Activated naive CD4-positive, alpha-beta T cell treated with anti-CD3 and anti-CD28 coated beads, Interleukin-2, amount 50 U/mL, for 72 hours (primary cell): ENCODE data around the gene ASTN2. TPM values are rescaled to one million over a fixed set of nuclear protein-coding genes. Genes with fewer than 3 reads are reported as not detected.

Experiments used
- ATAC-seq, 2 donors: fragments of 150-1000 bp; cut with Tn5 transposase; 2 replicates each; pipeline ENCODE4 v1.10.0; 2021; ENCODE audit warnings: mild to moderate bottlenecking in 2 of 2, moderate library complexity in 2 of 2
- DNase-seq, 2 donors: peaks; one replicate each; pipeline ENCODE4 v3.0.0; 2021 to 2022; ENCODE audit warnings: low spot score in 2 of 2
- H3K27ac Mint-ChIP-seq, 2 donors: one replicate each; pipeline ENCODE4 v1.8.0; 2022; ENCODE audit warnings: mild to moderate bottlenecking in 2 of 2, mixed read lengths in 2 of 2
- H3K36me3 Mint-ChIP-seq, 2 donors: one replicate each; pipeline ENCODE4 v1.8.0; 2022; ENCODE audit warnings: mixed read lengths in 2 of 2
- H3K9me3 Mint-ChIP-seq, 2 donors: one replicate each; pipeline ENCODE4 v1.8.0; 2022; ENCODE audit warnings: mixed read lengths in 2 of 2
- total RNA-seq, 2 donors: library from RNA; stranded (reverse); gene quantifications; one replicate each; pipeline ENCODE4 v1.2.3, GENCODE V29; 2022

The ASTN2 gene, protein sequence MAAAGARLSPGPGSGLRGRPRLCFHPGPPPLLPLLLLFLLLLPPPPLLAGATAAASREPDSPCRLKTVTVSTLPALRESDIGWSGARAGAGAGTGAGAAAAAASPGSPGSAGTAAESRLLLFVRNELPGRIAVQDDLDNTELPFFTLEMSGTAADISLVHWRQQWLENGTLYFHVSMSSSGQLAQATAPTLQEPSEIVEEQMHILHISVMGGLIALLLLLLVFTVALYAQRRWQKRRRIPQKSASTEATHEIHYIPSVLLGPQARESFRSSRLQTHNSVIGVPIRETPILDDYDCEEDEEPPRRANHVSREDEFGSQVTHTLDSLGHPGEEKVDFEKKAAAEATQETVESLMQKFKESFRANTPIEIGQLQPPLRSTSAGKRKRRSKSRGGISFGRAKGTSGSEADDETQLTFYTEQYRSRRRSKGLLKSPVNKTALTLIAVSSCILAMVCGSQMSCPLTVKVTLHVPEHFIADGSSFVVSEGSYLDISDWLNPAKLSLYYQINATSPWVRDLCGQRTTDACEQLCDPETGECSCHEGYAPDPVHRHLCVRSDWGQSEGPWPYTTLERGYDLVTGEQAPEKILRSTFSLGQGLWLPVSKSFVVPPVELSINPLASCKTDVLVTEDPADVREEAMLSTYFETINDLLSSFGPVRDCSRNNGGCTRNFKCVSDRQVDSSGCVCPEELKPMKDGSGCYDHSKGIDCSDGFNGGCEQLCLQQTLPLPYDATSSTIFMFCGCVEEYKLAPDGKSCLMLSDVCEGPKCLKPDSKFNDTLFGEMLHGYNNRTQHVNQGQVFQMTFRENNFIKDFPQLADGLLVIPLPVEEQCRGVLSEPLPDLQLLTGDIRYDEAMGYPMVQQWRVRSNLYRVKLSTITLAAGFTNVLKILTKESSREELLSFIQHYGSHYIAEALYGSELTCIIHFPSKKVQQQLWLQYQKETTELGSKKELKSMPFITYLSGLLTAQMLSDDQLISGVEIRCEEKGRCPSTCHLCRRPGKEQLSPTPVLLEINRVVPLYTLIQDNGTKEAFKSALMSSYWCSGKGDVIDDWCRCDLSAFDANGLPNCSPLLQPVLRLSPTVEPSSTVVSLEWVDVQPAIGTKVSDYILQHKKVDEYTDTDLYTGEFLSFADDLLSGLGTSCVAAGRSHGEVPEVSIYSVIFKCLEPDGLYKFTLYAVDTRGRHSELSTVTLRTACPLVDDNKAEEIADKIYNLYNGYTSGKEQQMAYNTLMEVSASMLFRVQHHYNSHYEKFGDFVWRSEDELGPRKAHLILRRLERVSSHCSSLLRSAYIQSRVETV (N-terminal part only)
- 1 to 10 TPM; 4.5 to 5.4 TPM for total RNA-seq

GRCh38 chr9:117414906-117415331 is at the start of gene ASTN2:
Gene ASTN2, minus strand, starts transcription at chr9:117415057. Its CDS starts 119 bp downstream, at chr9:117414938.
- Mint-ChIP-seq H3K27ac (no peak within 1 kb of the TSS), H3K9me3 (peaks cover 2% of the 10 kb centered on the region in 2 donors), H3K36me3 (peaks cover 5 to 10% of the 10 kb centered on the region in 2 donors)
- ATAC-seq, result peak in 1 of 2 donors; percentile 28
- DNase-seq, result no peak

GRCh38 chr9:117462861-117463260 is 48.0 kb upstream of the ASTN2 start:
- DNase-seq, result no peak
- no peak for ATAC-seq
- Mint-ChIP-seq H3K27ac (no peak overlapping the region), H3K9me3 (peaks cover 0 to 6% of the 10 kb centered on the region in 2 donors), H3K36me3 (no peaks in the 10 kb centered on the region)

- no peak overlapping the region for H3K27ac Mint-ChIP-seq
- DNase-seq (no peak), ATAC-seq (no peak)
- H3K36me3 Mint-ChIP-seq, result no peaks in the 10 kb centered on the region
- peaks cover 0 to 6% of the 10 kb centered on the region in 2 donors for H3K9me3 Mint-ChIP-seq
Measured at GRCh38 chr9:117461386-117461785, 46.5 kb upstream of the ASTN2 start.

- Mint-ChIP-seq H3K9me3 (peaks cover 3 to 6% of the 10 kb centered on the region in 2 donors), H3K36me3 (no peaks in the 10 kb centered on the region), H3K27ac (no peak overlapping the region)
- no peak for ATAC-seq
- no peak for DNase-seq
Measured at GRCh38 chr9:117460743-117461142, 45.9 kb upstream of the ASTN2 start.

GRCh38 chr9:117459913-117460312 is 45.1 kb upstream of the ASTN2 start:
- Mint-ChIP-seq H3K9me3 (peaks cover 3 to 6% of the 10 kb centered on the region in 2 donors), H3K36me3 (no peaks in the 10 kb centered on the region), H3K27ac (no peak overlapping the region)
- DNase-seq, result no peak
- ATAC-seq, result no peak

DNA sequence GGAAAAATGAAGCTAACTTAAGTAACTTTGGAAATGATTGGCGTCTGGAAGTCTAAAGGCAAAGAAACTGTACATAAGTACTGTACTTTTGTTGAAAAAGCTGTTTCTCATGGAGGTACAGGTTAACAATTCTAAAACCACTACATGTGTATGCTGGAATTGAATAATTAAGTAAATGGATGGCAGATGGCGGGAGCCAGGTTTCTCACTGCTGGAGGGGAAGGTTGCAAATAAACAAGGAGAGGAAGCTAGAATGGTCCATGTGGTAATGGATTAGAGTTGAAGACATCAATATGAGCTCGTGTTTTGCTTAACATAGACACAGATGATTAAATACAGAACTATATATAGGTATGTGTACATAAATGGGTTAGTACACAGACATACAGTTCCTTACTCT is 43.2 kb upstream of the ASTN2 start:
- Mint-ChIP-seq H3K9me3 (peaks cover 0 to 3% of the 10 kb centered on the region in 2 donors), H3K36me3 (no peaks in the 10 kb centered on the region), H3K27ac (no peak overlapping the region)
- DNase-seq (no peak), ATAC-seq (no peak)

DNA sequence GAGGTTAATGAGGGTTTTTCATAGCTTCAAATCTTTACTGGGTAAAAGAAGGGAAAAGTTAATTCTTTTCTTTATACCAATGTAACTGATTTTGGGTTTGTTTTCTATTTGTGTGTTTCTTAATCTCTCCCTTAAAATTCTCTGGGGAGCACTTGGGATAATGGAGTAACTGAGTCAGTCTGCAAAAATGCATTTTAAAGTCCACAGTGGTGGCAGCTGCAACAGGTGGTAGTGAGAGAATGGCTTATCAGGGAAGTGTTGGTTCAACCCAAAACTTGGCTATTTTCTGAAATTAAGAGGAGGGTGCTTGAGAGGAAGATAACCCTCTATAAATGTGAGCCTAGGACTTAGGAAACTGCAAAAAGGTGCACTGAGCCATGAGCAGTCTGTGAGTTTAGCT is 39.9 kb upstream of the ASTN2 start:
- H3K36me3 Mint-ChIP-seq, result no peaks in the 10 kb centered on the region
- H3K27ac Mint-ChIP-seq, result no peak overlapping the region
- peaks cover 0 to 3% of the 10 kb centered on the region in 2 donors for H3K9me3 Mint-ChIP-seq
- ATAC-seq, result no peak
- DNase-seq, result no peak

DNA sequence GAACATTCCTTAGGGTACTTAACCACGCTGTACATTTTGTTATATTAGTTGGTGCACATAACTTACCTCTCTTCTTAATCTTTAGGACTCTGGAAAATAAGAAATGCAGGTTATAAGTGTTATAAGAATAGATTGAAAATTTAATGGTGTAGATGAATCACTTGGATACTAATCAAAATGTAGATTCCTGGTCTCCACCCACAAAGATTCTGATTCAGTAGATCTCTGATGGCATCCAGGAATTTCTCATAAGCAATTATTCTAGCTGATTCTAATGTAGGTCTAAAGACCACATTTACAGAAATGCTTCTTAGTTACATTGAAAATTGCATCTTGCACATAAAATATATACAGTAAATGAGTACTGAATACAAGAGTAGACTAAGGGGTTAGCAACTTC is 38.9 kb upstream of the ASTN2 start:
- DNase-seq (no peak), ATAC-seq (no peak)
- H3K9me3 Mint-ChIP-seq, result peaks cover 0 to 3% of the 10 kb centered on the region in 2 donors
- H3K27ac Mint-ChIP-seq, result no peak overlapping the region
- H3K36me3 Mint-ChIP-seq, result no peaks in the 10 kb centered on the region

DNA sequence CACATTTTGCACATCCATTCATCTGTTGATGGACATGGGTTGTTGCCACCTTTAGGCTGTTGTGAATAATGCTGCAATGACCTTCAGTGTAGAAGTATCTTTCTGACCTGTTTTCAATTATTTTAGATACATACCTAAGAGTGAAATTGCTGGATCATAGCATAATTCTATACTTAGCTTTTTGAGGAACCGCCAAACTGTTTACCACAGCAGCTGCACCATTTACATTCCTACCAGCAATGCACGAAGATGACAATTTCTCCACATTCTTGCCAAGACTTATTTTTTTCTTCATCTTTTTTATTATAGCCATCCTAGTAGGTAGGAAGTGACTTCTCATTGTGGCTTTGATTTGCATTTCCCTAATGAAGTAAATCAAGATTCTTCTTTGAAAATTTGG is 36.5 kb upstream of the ASTN2 start:
- no peak for DNase-seq
- Mint-ChIP-seq H3K9me3 (peaks cover 0 to 3% of the 10 kb centered on the region in 2 donors), H3K36me3 (no peaks in the 10 kb centered on the region), H3K27ac (no peak overlapping the region)
- no peak for ATAC-seq

- H3K36me3 Mint-ChIP-seq, result no peaks in the 10 kb centered on the region
- peaks cover 0 to 6% of the 10 kb centered on the region in 2 donors for H3K9me3 Mint-ChIP-seq
- no peak for ATAC-seq
- no peak overlapping the region for H3K27ac Mint-ChIP-seq
- DNase-seq, result no peak
Measured at GRCh38 chr9:117448066-117448465, 33.2 kb upstream of the ASTN2 start.

GRCh38 chr9:117445631-117446030 is 30.8 kb upstream of the ASTN2 start:
- no peak for ATAC-seq

DNA sequence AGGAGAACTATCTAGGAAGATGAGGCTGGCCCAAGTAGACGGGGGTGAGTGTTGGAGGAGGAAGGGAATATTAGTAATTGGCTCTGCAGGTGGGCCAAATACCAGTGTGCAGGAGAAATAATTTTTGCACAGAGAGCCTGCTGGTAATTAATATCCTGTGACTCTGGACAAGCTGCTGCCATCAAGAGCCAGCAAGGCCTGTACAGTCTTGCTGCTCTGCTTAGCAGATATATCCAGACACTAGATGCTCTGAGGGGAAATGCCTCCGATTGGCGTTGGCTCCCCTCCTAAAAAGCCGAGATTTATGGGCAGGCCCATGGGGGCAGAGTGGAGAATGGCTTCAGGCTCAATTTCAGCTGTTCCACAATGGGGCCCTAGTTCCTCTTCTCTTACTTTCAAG is 29.6 kb upstream of the ASTN2 start:
- H3K36me3 Mint-ChIP-seq, result no peaks in the 10 kb centered on the region
- H3K27ac Mint-ChIP-seq, result no peak overlapping the region
- ATAC-seq, result no peak

More at GRCh38 chr9:117445631-117446030, 30.8 kb upstream of the ASTN2 start:
- DNase-seq, result no peak
- Mint-ChIP-seq H3K36me3 (no peaks in the 10 kb centered on the region), H3K27ac (no peak overlapping the region), H3K9me3 (peaks cover 0 to 6% of the 10 kb centered on the region in 2 donors)

DNA sequence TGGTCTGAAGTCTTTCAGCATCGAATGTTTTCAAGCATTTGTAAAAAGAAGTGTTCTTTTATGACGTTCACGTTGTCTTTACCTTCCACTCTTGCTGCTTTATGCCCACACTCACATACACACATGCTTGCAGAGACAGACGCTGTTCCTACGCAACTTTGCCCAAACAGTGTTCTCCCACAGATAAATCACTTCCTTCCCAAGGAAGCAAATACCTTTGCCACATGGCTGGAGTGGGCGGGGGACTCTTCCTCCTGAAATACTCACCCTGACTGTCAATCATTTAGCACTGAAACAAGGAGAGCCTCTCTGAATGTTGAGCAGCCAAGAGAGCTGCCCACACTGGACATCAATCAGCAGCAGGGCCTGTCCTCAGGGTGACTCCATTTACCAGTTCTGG is 22.4 kb upstream of the ASTN2 start:
- no peak for ATAC-seq
- no peak overlapping the region for H3K27ac Mint-ChIP-seq
- H3K36me3 Mint-ChIP-seq, result peaks cover 0 to 5% of the 10 kb centered on the region in 2 donors
- peaks cover 0 to 4% of the 10 kb centered on the region in 2 donors for H3K9me3 Mint-ChIP-seq
- no peak for DNase-seq

More for the DNA sequence above, 29.6 kb upstream of the ASTN2 start:
- peaks cover 0 to 6% of the 10 kb centered on the region in 2 donors for H3K9me3 Mint-ChIP-seq
- DNase-seq, result no peak

DNA sequence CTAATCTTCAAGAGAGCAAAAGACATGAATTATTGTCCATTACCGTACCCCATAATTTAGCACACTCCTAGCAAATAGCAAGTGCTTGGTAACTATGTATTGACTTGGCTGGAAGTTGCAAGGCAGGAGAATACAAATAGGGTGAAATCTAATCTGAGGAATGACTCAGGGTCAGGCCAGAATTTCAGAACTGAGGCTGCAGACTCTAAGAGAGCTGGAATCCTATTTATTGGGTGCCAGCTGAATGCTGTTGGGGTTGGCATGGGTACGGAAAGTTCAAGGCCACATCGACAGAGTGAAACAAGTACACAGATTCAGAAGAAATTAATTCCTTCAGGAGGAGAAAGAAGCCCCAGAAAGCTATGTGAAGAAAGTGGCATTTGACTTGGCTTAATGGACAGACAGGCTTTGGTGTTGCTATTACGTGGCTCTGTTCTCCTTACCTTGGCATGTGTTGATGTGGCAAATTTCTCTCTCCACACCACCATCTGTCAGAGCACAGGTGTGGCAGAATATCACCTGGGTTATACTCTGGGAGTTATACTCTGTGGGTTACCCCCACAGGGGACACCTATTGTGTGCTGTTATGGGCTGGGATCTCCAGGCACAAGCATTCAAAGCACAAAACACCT is 20.9 kb upstream of the ASTN2 start:
- no peak for ATAC-seq
- Mint-ChIP-seq H3K9me3 (peaks cover 0 to 11% of the 10 kb centered on the region in 2 donors), H3K36me3 (peaks cover 0 to 5% of the 10 kb centered on the region in 2 donors), H3K27ac (no peak overlapping the region)
- DNase-seq, result no peak

DNA sequence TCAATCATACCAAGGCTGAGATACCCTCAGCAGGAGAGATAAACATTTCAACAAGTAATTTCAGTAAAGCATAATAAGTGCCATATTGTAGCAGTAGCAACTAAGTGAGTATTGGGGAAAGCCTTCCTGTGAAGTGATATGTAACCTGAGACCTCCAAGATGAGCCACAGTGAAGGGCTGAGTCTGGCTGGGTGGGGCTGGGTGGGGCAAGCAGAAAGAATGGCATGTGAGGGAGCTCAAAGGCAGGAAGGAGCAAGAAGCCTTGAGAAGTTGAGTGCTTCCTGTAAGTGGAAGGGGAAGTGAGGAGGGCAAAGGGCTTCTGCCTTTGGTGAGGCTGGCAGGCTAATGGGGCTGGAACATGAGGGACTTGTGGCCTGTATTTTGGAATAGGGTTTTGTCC is 19.7 kb upstream of the ASTN2 start:
- Mint-ChIP-seq H3K9me3 (peaks cover 0 to 12% of the 10 kb centered on the region in 2 donors), H3K36me3 (peaks cover 0 to 10% of the 10 kb centered on the region in 2 donors), H3K27ac (no peak overlapping the region)
- DNase-seq (no peak), ATAC-seq (no peak)

GRCh38 chr9:117430813-117431212 is 16.0 kb upstream of the ASTN2 start:
- Mint-ChIP-seq H3K27ac (no peak overlapping the region), H3K36me3 (peaks cover 0 to 10% of the 10 kb centered on the region in 2 donors), H3K9me3 (peaks cover 0 to 12% of the 10 kb centered on the region in 2 donors)
- DNase-seq (no peak), ATAC-seq (no peak)
